IMR-90 (cell line): ENCODE data around the gene FNDC1. TPM values are rescaled to one million over a fixed set of nuclear protein-coding genes. Genes with fewer than 3 reads are reported as not detected.

ENCODE experiments used
- ATAC-seq: fragments of 200-7000 bp; cut with Tn5 transposase; 2 replicates; pipeline ENCODE4 v1.9.1; 2020; ENCODE audit warnings: low read depth, mild to moderate bottlenecking, moderate library complexity
- BruUV-seq: library from RNA; stranded (reverse); fragments of 400-500 nt; replicated peaks from 2 replicates; lab custom pipeline; 2021; lab: Mats Ljungman, UMichigan
- CTCF ChIA-PET: fragments of 300-600 bp; formaldehyde crosslinking; extraction: SDS; loops from one replicate; lab custom pipeline; 2021; ENCODE audit warnings: antibody characterized with exemption; lab: Yijun Ruan, JAX
- POLR2A ChIA-PET: fragments of 300-600 bp; sonication (Branson Sonifier 250); formaldehyde crosslinking; loops from one replicate; lab custom pipeline; 2022; ENCODE audit warnings: antibody characterized with exemption; ENCODE audit not compliant: unreplicated experiment; lab: Charles Lee
- DNase-seq: peaks from one replicate; pipeline ENCODE4 v3.0.0; 2013
- H2AFZ ChIP-seq: replicated peaks from 2 replicates; pipeline ENCODE3; 2013; ENCODE audit warnings: low read length, mild to moderate bottlenecking; ENCODE audit not compliant: poor library complexity
- H2AK5ac ChIP-seq: 2 replicates; pipeline ENCODE4 v1.6.1; 2013; ENCODE audit warnings: low read depth, low read length, inconsistent platforms
- H2AK9ac ChIP-seq: replicated peaks from 2 replicates; pipeline ENCODE3; 2013; ENCODE audit warnings: mild to moderate bottlenecking, low read depth, low read length, moderate library complexity; ENCODE audit not compliant: poor library complexity
- H2BK120ac ChIP-seq: 2 replicates; pipeline ENCODE4 v1.6.1; 2013; ENCODE audit warnings: low read depth, low read length, inconsistent platforms
- H2BK15ac ChIP-seq: 3 replicates; pipeline ENCODE4 v1.6.1; 2013; ENCODE audit warnings: low read depth, low read length, inconsistent platforms
- H2BK20ac ChIP-seq: 2 replicates; pipeline ENCODE4 v1.6.1; 2013; ENCODE audit warnings: low read depth, mild to moderate bottlenecking, inconsistent platforms, low read length, moderate library complexity
- H2BK5ac ChIP-seq: 2 replicates; pipeline ENCODE4 v1.6.1; 2013; ENCODE audit warnings: mild to moderate bottlenecking, low read depth, low read length, inconsistent platforms; ENCODE audit not compliant: poor library complexity, severe bottlenecking
- H3K14ac ChIP-seq: replicated peaks from 2 replicates; pipeline ENCODE4 v1.6.1; 2013; ENCODE audit warnings: low read depth, low read length, inconsistent platforms
- H3K18ac ChIP-seq: 2 replicates; pipeline ENCODE4 v1.6.1; 2013; ENCODE audit warnings: low read depth, low read length, control low read depth
- H3K23ac ChIP-seq: 2 replicates; pipeline ENCODE4 v1.6.1; 2013; ENCODE audit warnings: low read depth, low read length, inconsistent platforms
- H3K27ac ChIP-seq: 2 replicates; pipeline ENCODE4 v1.5.1; 2013; ENCODE audit warnings: mild to moderate bottlenecking, control low read depth, low read length; ENCODE audit not compliant: insufficient read depth
- H3K27me3 ChIP-seq: 2 replicates; pipeline ENCODE4 v1.6.1; 2013; ENCODE audit warnings: low read length; ENCODE audit not compliant: control insufficient read depth, insufficient read depth
- H3K36me3 ChIP-seq: 2 replicates; pipeline ENCODE4 v1.6.1; 2013; ENCODE audit warnings: low read length, mixed read lengths; ENCODE audit not compliant: control insufficient read depth, insufficient read depth
- H3K4ac ChIP-seq: 2 replicates; pipeline ENCODE4 v1.6.1; 2013; ENCODE audit warnings: low read depth, low read length, inconsistent platforms
- H3K4me1 ChIP-seq: 2 replicates; pipeline ENCODE4 v1.6.1; 2013; ENCODE audit warnings: low read length, mixed read lengths; ENCODE audit not compliant: control insufficient read depth, insufficient read depth
- H3K4me2 ChIP-seq: 2 replicates; pipeline ENCODE4 v1.6.1; 2013; ENCODE audit warnings: low read depth, mild to moderate bottlenecking, control low read depth, low read length, moderate library complexity
- H3K4me3 ChIP-seq: 2 replicates; pipeline ENCODE4 v1.5.1; 2013; ENCODE audit warnings: low read depth, mild to moderate bottlenecking, control low read depth, low read length, moderate library complexity; ENCODE audit not compliant: insufficient read depth
- H3K56ac ChIP-seq: 2 replicates; pipeline ENCODE4 v1.6.1; 2013; ENCODE audit warnings: low read length, inconsistent platforms; ENCODE audit not compliant: insufficient read depth; ENCODE audit errors: extremely low read depth
- H3K79me1 ChIP-seq, 2 experiments: 2 replicates each; pipeline ENCODE4 v1.6.1; 2013; ENCODE audit warnings: low read length in 2 of 2, inconsistent platforms in 1 of 2, low read depth in 1 of 2
- H3K9ac ChIP-seq: 2 replicates; pipeline ENCODE4 v1.6.1; 2013; ENCODE audit warnings: low read depth, low read length, control low read depth
- H3K9me1 ChIP-seq: 2 replicates; pipeline ENCODE4 v1.6.1; 2013; ENCODE audit warnings: low read length, inconsistent platforms; ENCODE audit not compliant: insufficient read depth
- H3K9me3 ChIP-seq: 2 replicates; pipeline ENCODE4 v1.6.1; 2013; ENCODE audit warnings: low read length; ENCODE audit not compliant: control insufficient read depth, insufficient read depth
- H4K20me1 ChIP-seq: 2 replicates; pipeline ENCODE4 v1.6.1; 2013; ENCODE audit warnings: low read length, inconsistent platforms; ENCODE audit not compliant: insufficient read depth
- H4K5ac ChIP-seq: 2 replicates; pipeline ENCODE4 v1.6.1; 2013; ENCODE audit warnings: mild to moderate bottlenecking, low read depth, low read length, control low read depth
- H4K8ac ChIP-seq, 2 experiments: 2 replicates each; pipeline ENCODE4 v1.6.1; 2013; ENCODE audit warnings: low read depth in 2 of 2, low read length in 2 of 2, control low read depth in 1 of 2, inconsistent platforms in 1 of 2
- H4K91ac ChIP-seq: 2 replicates; pipeline ENCODE4 v1.6.1; 2013; ENCODE audit warnings: low read depth, low read length, inconsistent platforms; ENCODE audit not compliant: insufficient read depth
- MAFK ChIP-seq: IDR thresholded peaks from 2 replicates; pipeline ENCODE4 v1.6.1; 2012; ENCODE audit warnings: low read depth, low read length, improper control_type of control experiment
- NFE2L2 ChIP-seq: fragments of 150-350 bp; IDR thresholded peaks from 2 replicates; pipeline ENCODE4 v1.6.1; 2016; ENCODE audit warnings: low read depth, mild to moderate bottlenecking, low read length
- WGBS, 2 experiments: methylation state at CpG; one replicate each; pipeline versions ENCODE4 v1.1.5 to v1.1.7; 2013; ENCODE audit warnings: missing lambda C conversion rate in 2 of 2; ENCODE audit not compliant: insufficient read length in 1 of 2; ENCODE audit errors: extremely low coverage in 2 of 2; 5-methylcytosine and 5-hydroxymethylcytosine counted together
- dilution Hi-C: fragments of 300-500 bp; cut with HindIII; formaldehyde crosslinking; loops from one replicate; pipeline ENCODE4 v1.14.3; 2018; ENCODE audit warnings: low sequenced_read_pairs; ENCODE audit not compliant: unreplicated experiment
- in situ Hi-C: fragments of 300-500 bp; cut with MboI; formaldehyde crosslinking; loops from 3 replicates; pipeline ENCODE4 v1.14.3; 2019; ENCODE audit warnings: low sequenced_read_pairs, inconsistent platforms, mixed read lengths
- intact Hi-C: fragments of 100-400 bp; cut with micrococcal nuclease; formaldehyde crosslinking; loops from 2 replicates; pipeline ENCODE4 v1.10.0; 2022
- polyA plus RNA-seq, 3 experiments: library from polyadenylated mRNA; depleted of rRNA; stranded (reverse); fragments of >200 nt; gene quantifications; 2 replicates each; pipeline ENCODE4 v1.2.3, GENCODE V29; 2012; ENCODE audit warnings: low replicate concordance in 1 of 3
- total RNA-seq: library from RNA; depleted of rRNA; stranded (reverse); fragments of >200 nt; gene quantifications from 2 replicates; pipeline ENCODE4 v1.2.3, GENCODE V29; 2012

FNDC1 gene
- total and polyA plus RNA-seq, 2 of the 4 experiments (the other 2 are of a cell fraction): 0.03 TPM; not detected in 1

GRCh38 chr6:159190460-159190859 lies 21.3 kb downstream of the FNDC1 start:
- Histone ChIP-seq H3K27me3 (no peaks in the 10 kb centered on the region; the same call in 1 of the 2 replicates), H4K20me1 (no peaks in the 10 kb centered on the region), H2AK9ac (no peak overlapping the region), H3K18ac (no peak overlapping the region), H3K4me1 (no peaks in the 10 kb centered on the region), H4K91ac (no peak overlapping the region), H3K36me3 (no peaks in the 10 kb centered on the region), H3K4ac (no peak overlapping the region), H3K23ac (no peak overlapping the region), H2AK5ac (no peak overlapping the region), H3K79me1 (no peaks in the 10 kb centered on the region), H4K8ac (no peak overlapping the region), H2BK5ac (no peak overlapping the region), H2BK20ac (no peak overlapping the region), H3K4me2 (no peak overlapping the region), H3K9me1 (no peaks in the 10 kb centered on the region), H2AFZ (no peak overlapping the region), H3K4me3 (no peak overlapping the region), H3K9ac (no peak overlapping the region), H3K14ac (no peak overlapping the region), H2BK120ac (no peak overlapping the region), H3K9me3 (peaks cover 2% of the 10 kb centered on the region), H3K27ac (no peak overlapping the region), H3K56ac (no peak overlapping the region), H2BK15ac (no peak overlapping the region), H4K5ac (no peak overlapping the region)
- ATAC-seq (no peak), DNase-seq (no peak)
- TF ChIP-seq NFE2L2 (no peak), MAFK (peak; percentile 44; the same call in 1 of the 2 replicates)
- WGBS, 2 experiments: 57% methylated on average over 1 of the region's 7 CpGs; no CpG with 5 or more reads in 1 of the 2 experiments
- BruUV-seq: no TSS peak
- ChIA-PET CTCF (no interaction called here), POLR2A (no interaction called here)
- intact Hi-C loops (no loop called here), dilution Hi-C loops (no loop called here), in situ Hi-C loops (loop anchor here (25.0 kb wide), 1 partner anchor 622 kb away; the partner anchor contains the start of gene PNLDC1)
